ENCODE data around the gene PMS2.

PMS2 gene

GRCh38 chr7:6035165-6035564 lies 26.3 kb upstream of the PMS2 start:
- FAIRE-seq: no peak
- TF ChIP-seq CTCF (IDR thresholded peaks at IDR 0.05; ENCODE audit: insufficient read depth, missing control alignments): no peak
- no peak for DNase-seq (ENCODE audit: insufficient read length, low spot score)

GRCh38 chr7:6032641-6033040 lies 23.8 kb upstream of the PMS2 start:
- FAIRE-seq: no peak
- DNase-seq (ENCODE audit: insufficient read length, low spot score): no peak
- TF ChIP-seq CTCF (IDR thresholded peaks at IDR 0.05; ENCODE audit: insufficient read depth, missing control alignments): no peak

- no peak for TF ChIP-seq CTCF (IDR thresholded peaks at IDR 0.05; ENCODE audit: insufficient read depth, missing control alignments)
- DNase-seq (ENCODE audit: insufficient read length, low spot score) (no peak), FAIRE-seq (no peak)
Observed at GRCh38 chr7:6032167-6032566, 23.3 kb upstream of the PMS2 start.

GRCh38 chr7:6031567-6031966 lies 22.7 kb upstream of the PMS2 start:
- DNase-seq (ENCODE audit: insufficient read length, low spot score) (no peak), FAIRE-seq (no peak)
- no peak for TF ChIP-seq CTCF (IDR thresholded peaks at IDR 0.05; ENCODE audit: insufficient read depth, missing control alignments)

- TF ChIP-seq CTCF (IDR thresholded peaks at IDR 0.05; ENCODE audit: insufficient read depth, missing control alignments): no peak
- FAIRE-seq (no peak), DNase-seq (ENCODE audit: insufficient read length, low spot score) (no peak)
Observed at GRCh38 chr7:6030988-6031387, 22.1 kb upstream of the PMS2 start, which contains the start of gene ANKRD61. Gene ANKRD61 (plus strand): TSS chr7:6031376. CDS start chr7:6031376, 0 bp downstream.

GRCh38 chr7:6028563-6028962 lies 19.7 kb upstream of the PMS2 start:
- no peak for TF ChIP-seq CTCF (IDR thresholded peaks at IDR 0.05; ENCODE audit: insufficient read depth, missing control alignments)
- DNase-seq (ENCODE audit: insufficient read length, low spot score): no peak
- no peak for FAIRE-seq

GRCh38 chr7:6027806-6028365 lies 19.0 kb upstream of the PMS2 start:
- DNase-seq (ENCODE audit: insufficient read length, low spot score): no peak
- no peak for FAIRE-seq
- TF ChIP-seq CTCF (IDR thresholded peaks at IDR 0.05; ENCODE audit: insufficient read depth, missing control alignments): no peak
